Measurements from ENCODE around the gene CHI3L1. TPM values are rescaled to one million over a fixed set of nuclear protein-coding genes. Genes with fewer than 3 reads are reported as not detected.

CHI3L1 gene
- total and polyA plus RNA-seq, 2 donors (not counting 1 experiment from before 2014, with no cell fraction given) = 0.15 TPM; not detected in 1

GRCh38 chr1:203187689-203188264 lies 1.3 kb upstream of the CHI3L1 start:
- Mint-ChIP-seq H3K27me3 (peaks cover 25% of the 10 kb centered on the region), H3K9me3 (ENCODE audit: insufficient read depth) (no peaks in the 10 kb centered on the region), H3K4me1 (no peaks in the 10 kb centered on the region), H3K4me3 (no peak overlapping the region), H3K27ac (no peak overlapping the region)
- Histone ChIP-seq H3K9me3 (ENCODE audit: control extremely low read depth in 1 of 3, control insufficient read depth in 2 of 3, insufficient read depth in 1 of 3, low read length in 2 of 3) (no peaks in the 10 kb centered on the region), H3K27ac (ENCODE audit: low read length in 2 of 2) (no peak overlapping the region), H2AFZ (ENCODE audit: insufficient read depth, low read depth, low read length, poor library complexity, severe bottlenecking) (no peak overlapping the region), H4K20me1 (ENCODE audit: control insufficient read depth, insufficient read depth, low read length, poor library complexity, severe bottlenecking) (no peaks in the 10 kb centered on the region), H3K27me3 (replicated peaks in 1 of 4; ENCODE audit: control extremely low read depth in 1 of 4, control insufficient read depth in 3 of 4, insufficient read depth in 4 of 4, low read length in 3 of 4) (peaks cover 0 to 2% (median 0%) of the 10 kb centered on the region in 4 experiments), H3K4me1 (ENCODE audit: control insufficient read depth in 2 of 2, insufficient read depth in 2 of 2, low read length in 2 of 2) (no peaks in the 10 kb centered on the region), H3K36me3 (replicated peaks in 1 of 2; ENCODE audit: control extremely low read depth in 1 of 2, control insufficient read depth in 1 of 2, extremely low read depth in 1 of 2, insufficient read depth in 2 of 2, low read length in 1 of 2) (no peaks in the 10 kb centered on the region), H3K9ac (ENCODE audit: low read length) (no peak overlapping the region), H3K4me2 (replicated peaks; ENCODE audit: low read depth, low read length, poor library complexity, severe bottlenecking) (no peak overlapping the region), H3K4me3 (ENCODE audit: control extremely low read depth in 1 of 5, extremely low read depth in 1 of 5, insufficient read depth in 1 of 5, low read depth in 2 of 5, low read length in 4 of 5) (no peak overlapping the region), H3K79me2 (ENCODE audit: control insufficient read depth, insufficient read depth, low read length) (no peaks in the 10 kb centered on the region)
- POLR2A ChIA-PET = no interaction called here
- ATAC-seq (ENCODE audit: low read depth) (no peak), DNase-seq (no peak)
- intact Hi-C loops (cut with micrococcal nuclease) = no loop called here
- CTCF ChIA-PET = no interaction called here
- no peak for TF ChIP-seq EZH2 (IDR thresholded peaks at IDR 0.05; ENCODE audit: borderline replicate concordance, insufficient read depth, low read depth, low read length, poor library complexity, severe bottlenecking)
- TF ChIP-seq, protein P1, sequence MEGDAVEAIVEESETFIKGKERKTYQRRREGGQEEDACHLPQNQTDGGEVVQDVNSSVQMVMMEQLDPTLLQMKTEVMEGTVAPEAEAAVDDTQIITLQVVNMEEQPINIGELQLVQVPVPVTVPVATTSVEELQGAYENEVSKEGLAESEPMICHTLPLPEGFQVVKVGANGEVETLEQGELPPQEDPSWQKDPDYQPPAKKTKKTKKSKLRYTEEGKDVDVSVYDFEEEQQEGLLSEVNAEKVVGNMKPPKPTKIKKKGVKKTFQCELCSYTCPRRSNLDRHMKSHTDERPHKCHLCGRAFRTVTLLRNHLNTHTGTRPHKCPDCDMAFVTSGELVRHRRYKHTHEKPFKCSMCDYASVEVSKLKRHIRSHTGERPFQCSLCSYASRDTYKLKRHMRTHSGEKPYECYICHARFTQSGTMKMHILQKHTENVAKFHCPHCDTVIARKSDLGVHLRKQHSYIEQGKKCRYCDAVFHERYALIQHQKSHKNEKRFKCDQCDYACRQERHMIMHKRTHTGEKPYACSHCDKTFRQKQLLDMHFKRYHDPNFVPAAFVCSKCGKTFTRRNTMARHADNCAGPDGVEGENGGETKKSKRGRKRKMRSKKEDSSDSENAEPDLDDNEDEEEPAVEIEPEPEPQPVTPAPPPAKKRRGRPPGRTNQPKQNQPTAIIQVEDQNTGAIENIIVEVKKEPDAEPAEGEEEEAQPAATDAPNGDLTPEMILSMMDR (IDR thresholded peaks at IDR 0.05) = no peak
- WGBS (ENCODE audit: insufficient coverage) = no CpG with 5 or more reads among the region's 3 CpGs

GRCh38 chr1:203187304-203187685 lies 791 bp upstream of the CHI3L1 start:
- Histone ChIP-seq H3K9me3 (ENCODE audit: control extremely low read depth in 1 of 3, control insufficient read depth in 2 of 3, insufficient read depth in 1 of 3, low read length in 2 of 3) (no peaks in the 10 kb centered on the region), H4K20me1 (ENCODE audit: control insufficient read depth, insufficient read depth, low read length, poor library complexity, severe bottlenecking) (no peaks in the 10 kb centered on the region), H3K79me2 (ENCODE audit: control insufficient read depth, insufficient read depth, low read length) (no peaks in the 10 kb centered on the region), H3K36me3 (replicated peaks in 1 of 2; ENCODE audit: control extremely low read depth in 1 of 2, control insufficient read depth in 1 of 2, extremely low read depth in 1 of 2, insufficient read depth in 2 of 2, low read length in 1 of 2) (no peaks in the 10 kb centered on the region), H3K9ac (ENCODE audit: low read length) (no peak overlapping the region), H3K27ac (ENCODE audit: low read length in 2 of 2) (no peak overlapping the region), H2AFZ (ENCODE audit: insufficient read depth, low read depth, low read length, poor library complexity, severe bottlenecking) (no peak overlapping the region), H3K27me3 (replicated peaks in 1 of 4; ENCODE audit: control extremely low read depth in 1 of 4, control insufficient read depth in 3 of 4, insufficient read depth in 4 of 4, low read length in 3 of 4) (peaks cover 0 to 3% (median 0%) of the 10 kb centered on the region in 4 experiments), H3K4me2 (replicated peaks; ENCODE audit: low read depth, low read length, poor library complexity, severe bottlenecking) (no peak overlapping the region), H3K4me1 (ENCODE audit: control insufficient read depth in 2 of 2, insufficient read depth in 2 of 2, low read length in 2 of 2) (no peaks in the 10 kb centered on the region), H3K4me3 (ENCODE audit: control extremely low read depth in 1 of 5, extremely low read depth in 1 of 5, insufficient read depth in 1 of 5, low read depth in 2 of 5, low read length in 4 of 5) (no peak overlapping the region)
- 85% methylated on average over 4 of the region's 7 CpGs for WGBS (ENCODE audit: insufficient coverage)
- intact Hi-C loops (cut with micrococcal nuclease) = no loop called here
- POLR2A ChIA-PET = no interaction called here
- ATAC-seq (ENCODE audit: low read depth) = no peak
- Mint-ChIP-seq H3K27ac (no peak overlapping the region), H3K4me1 (no peaks in the 10 kb centered on the region), H3K27me3 (peaks cover 25% of the 10 kb centered on the region), H3K4me3 (no peak overlapping the region), H3K9me3 (ENCODE audit: insufficient read depth) (no peaks in the 10 kb centered on the region)
- no peak for DNase-seq
- CTCF ChIA-PET = no interaction called here
- TF ChIP-seq EZH2 (IDR thresholded peaks at IDR 0.05; ENCODE audit: borderline replicate concordance, insufficient read depth, low read depth, low read length, poor library complexity, severe bottlenecking) = no peak
- TF ChIP-seq, protein P1 (IDR thresholded peaks at IDR 0.05) = no peak

Data from B cell (primary cell).